ENCODE data around the gene ADARB2.

The ADARB2 gene

DNA sequence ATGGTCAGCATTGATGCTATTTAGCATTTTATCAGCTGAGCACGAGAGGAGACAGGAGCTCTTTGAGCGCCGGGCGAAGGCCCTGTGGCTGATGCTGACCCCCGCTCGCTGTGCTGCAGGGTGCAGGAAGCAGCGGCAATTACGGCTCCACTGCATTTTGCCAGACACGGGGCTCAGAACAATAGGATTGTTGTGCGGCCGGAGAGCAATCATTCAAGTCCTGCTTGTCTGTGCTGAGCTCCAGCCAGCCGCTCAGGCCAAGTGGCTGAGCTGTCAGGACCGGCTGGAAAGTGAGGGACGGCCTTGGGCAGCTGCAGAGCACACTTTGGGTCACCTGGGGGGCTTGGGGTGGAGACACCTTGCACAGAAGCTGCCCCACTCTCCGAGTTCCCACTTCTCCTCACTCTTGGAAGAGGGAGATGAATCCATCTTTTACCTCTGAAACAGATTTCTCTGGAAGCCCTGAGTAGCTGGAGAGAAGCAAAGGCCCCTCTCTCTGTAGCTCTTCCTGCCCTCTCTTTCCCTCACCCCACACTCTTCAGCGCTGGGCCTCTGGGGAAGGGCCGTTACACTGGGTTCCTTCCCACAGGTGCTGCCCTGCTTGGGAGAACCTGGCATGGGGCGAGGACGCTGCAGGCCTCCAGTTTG, 17.3 kb upstream of the ADARB2 start:
- H3K79me2 ChIP-seq (ENCODE audit: control insufficient read depth, low read length): no peaks in the 10 kb centered on the region
- no peak overlapping the region for H3K4me2 ChIP-seq (ENCODE audit: low read length)
- H3K4me1 ChIP-seq (ENCODE audit: control insufficient read depth, low read length): no peaks in the 10 kb centered on the region
- no peaks in the 10 kb centered on the region for H3F3A ChIP-seq (ENCODE audit: control insufficient read depth, insufficient read depth)
- H3K4me3 ChIP-seq (ENCODE audit: low read length): no peak overlapping the region
- H3K9me3 ChIP-seq (ENCODE audit: control insufficient read depth, insufficient read depth, low read length): peaks cover 8% of the 10 kb centered on the region; the same call in 1 of the 2 replicates
- peaks cover 8% of the 10 kb centered on the region; the same call in 1 of the 2 replicates for H3K27me3 ChIP-seq (ENCODE audit: control insufficient read depth, low read length)
- no peak for TF ChIP-seq EZH2phosphoT487 (IDR thresholded peaks at IDR 0.05; ENCODE audit: borderline replicate concordance, low read length)
- TF ChIP-seq, protein P1, sequence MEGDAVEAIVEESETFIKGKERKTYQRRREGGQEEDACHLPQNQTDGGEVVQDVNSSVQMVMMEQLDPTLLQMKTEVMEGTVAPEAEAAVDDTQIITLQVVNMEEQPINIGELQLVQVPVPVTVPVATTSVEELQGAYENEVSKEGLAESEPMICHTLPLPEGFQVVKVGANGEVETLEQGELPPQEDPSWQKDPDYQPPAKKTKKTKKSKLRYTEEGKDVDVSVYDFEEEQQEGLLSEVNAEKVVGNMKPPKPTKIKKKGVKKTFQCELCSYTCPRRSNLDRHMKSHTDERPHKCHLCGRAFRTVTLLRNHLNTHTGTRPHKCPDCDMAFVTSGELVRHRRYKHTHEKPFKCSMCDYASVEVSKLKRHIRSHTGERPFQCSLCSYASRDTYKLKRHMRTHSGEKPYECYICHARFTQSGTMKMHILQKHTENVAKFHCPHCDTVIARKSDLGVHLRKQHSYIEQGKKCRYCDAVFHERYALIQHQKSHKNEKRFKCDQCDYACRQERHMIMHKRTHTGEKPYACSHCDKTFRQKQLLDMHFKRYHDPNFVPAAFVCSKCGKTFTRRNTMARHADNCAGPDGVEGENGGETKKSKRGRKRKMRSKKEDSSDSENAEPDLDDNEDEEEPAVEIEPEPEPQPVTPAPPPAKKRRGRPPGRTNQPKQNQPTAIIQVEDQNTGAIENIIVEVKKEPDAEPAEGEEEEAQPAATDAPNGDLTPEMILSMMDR (IDR thresholded peaks at IDR 0.05; ENCODE audit: low read depth, low read length, poor library complexity, severe bottlenecking): no peak
- no peaks in the 10 kb centered on the region for H3K9me2 ChIP-seq (replicated peaks; ENCODE audit: control insufficient read depth, low read length)
- no peak overlapping the region for H3K27ac ChIP-seq (ENCODE audit: low read depth, low read length)
- H4K20me1 ChIP-seq (ENCODE audit: control insufficient read depth, insufficient read depth, low read depth, low read length): no peaks in the 10 kb centered on the region
- no peaks in the 10 kb centered on the region for H3K36me3 ChIP-seq (ENCODE audit: control insufficient read depth, low read length)

DNA sequence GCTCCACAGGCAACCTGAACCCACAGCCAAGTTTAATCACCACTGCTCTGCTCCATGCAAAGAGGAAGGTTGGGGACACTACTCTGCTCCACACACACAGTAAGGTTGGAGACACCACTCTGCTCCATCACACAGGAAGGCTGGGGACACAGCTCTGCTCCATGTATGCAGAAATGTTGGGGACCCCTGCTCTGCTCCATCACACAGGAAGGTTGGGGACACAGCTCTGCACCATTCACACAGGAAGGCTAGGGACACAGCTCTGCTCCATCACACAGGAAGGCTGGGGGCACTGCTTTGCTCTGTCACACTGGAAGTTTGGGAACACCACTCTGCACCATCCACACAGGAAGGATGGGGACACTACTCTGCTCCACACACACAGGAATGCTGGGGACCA, 14.8 kb upstream of the ADARB2 start:
- Histone ChIP-seq H3K79me2 (ENCODE audit: control insufficient read depth, low read length) (no peaks in the 10 kb centered on the region), H3K36me3 (ENCODE audit: control insufficient read depth, low read length) (no peaks in the 10 kb centered on the region), H4K20me1 (ENCODE audit: control insufficient read depth, insufficient read depth, low read depth, low read length) (no peaks in the 10 kb centered on the region), H3K4me2 (ENCODE audit: low read length) (no peak overlapping the region), H3K9me3 (ENCODE audit: control insufficient read depth, insufficient read depth, low read length) (no peaks in the 10 kb centered on the region), H3K4me1 (ENCODE audit: control insufficient read depth, low read length) (no peaks in the 10 kb centered on the region), H3K27ac (ENCODE audit: low read depth, low read length) (no peak overlapping the region), H3K9me2 (replicated peaks; ENCODE audit: control insufficient read depth, low read length) (no peaks in the 10 kb centered on the region), H3F3A (ENCODE audit: control insufficient read depth, insufficient read depth) (no peaks in the 10 kb centered on the region), H3K27me3 (ENCODE audit: control insufficient read depth, low read length) (peaks cover 17% of the 10 kb centered on the region), H3K4me3 (ENCODE audit: low read length) (no peak overlapping the region)
- TF ChIP-seq EZH2phosphoT487 (IDR thresholded peaks at IDR 0.05; ENCODE audit: borderline replicate concordance, low read length): no peak
- TF ChIP-seq, protein P1 (IDR thresholded peaks at IDR 0.05; ENCODE audit: low read depth, low read length, poor library complexity, severe bottlenecking): no peak

DNA sequence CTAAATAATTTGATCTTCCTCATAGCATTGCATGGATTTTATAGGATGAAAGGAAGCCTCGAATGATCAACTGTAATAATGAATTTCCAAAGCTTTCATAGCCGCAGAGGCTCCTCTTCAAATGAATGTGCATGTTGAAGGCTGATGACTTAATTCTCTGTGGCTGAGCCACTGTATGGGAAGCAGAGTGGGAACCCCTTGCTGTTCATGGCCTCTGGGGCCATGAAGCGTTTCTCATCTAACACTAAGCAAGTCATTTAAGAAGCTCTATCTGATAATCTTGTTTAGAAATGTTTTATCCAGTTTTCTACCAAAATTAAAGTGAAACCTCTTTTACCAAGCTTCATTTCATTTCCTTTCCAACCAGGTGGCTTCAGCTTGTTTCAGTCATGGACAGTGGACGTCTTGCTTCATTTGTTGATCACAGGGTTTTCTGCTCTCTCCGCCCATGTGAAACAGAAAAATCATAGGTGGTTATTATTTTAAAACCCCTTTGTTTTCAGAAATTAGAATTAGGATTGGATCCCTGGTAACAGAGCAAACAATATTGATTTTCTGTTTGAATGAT, 10.3 kb upstream of the ADARB2 start:
- no peaks in the 10 kb centered on the region for H3F3A ChIP-seq (ENCODE audit: control insufficient read depth, insufficient read depth)
- no peaks in the 10 kb centered on the region for H3K36me3 ChIP-seq (ENCODE audit: control insufficient read depth, low read length)
- TF ChIP-seq EZH2phosphoT487 (IDR thresholded peaks at IDR 0.05; ENCODE audit: borderline replicate concordance, low read length): no peak
- TF ChIP-seq, protein P1 (IDR thresholded peaks at IDR 0.05; ENCODE audit: low read depth, low read length, poor library complexity, severe bottlenecking): no peak
- no peaks in the 10 kb centered on the region for H3K9me2 ChIP-seq (replicated peaks; ENCODE audit: control insufficient read depth, low read length)
- no peaks in the 10 kb centered on the region for H3K4me1 ChIP-seq (ENCODE audit: control insufficient read depth, low read length)
- peaks cover 21% of the 10 kb centered on the region for H3K27me3 ChIP-seq (ENCODE audit: control insufficient read depth, low read length)
- no peak overlapping the region for H3K27ac ChIP-seq (ENCODE audit: low read depth, low read length)
- H3K79me2 ChIP-seq (ENCODE audit: control insufficient read depth, low read length): no peaks in the 10 kb centered on the region
- no peak overlapping the region for H3K4me2 ChIP-seq (ENCODE audit: low read length)
- 0 out of 2 replicates have a peak, but pooled peaks cover 2% of the 10 kb centered on the region for H3K9me3 ChIP-seq (ENCODE audit: control insufficient read depth, insufficient read depth, low read length)
- H4K20me1 ChIP-seq (ENCODE audit: control insufficient read depth, insufficient read depth, low read depth, low read length): no peaks in the 10 kb centered on the region
- no peak overlapping the region for H3K4me3 ChIP-seq (ENCODE audit: low read length)

All from DOHH2 (cell line).